Activated naive CD4-positive, alpha-beta T cell treated with Interleukin-2 at 50 U/mL for 16 hours (primary cell): ENCODE measurements around the gene JAKMIP2.
"Not testable (repeated sequence)": the region's sequence is repeated elsewhere in the genome, so short reads cannot be mapped to it uniquely, and the experiment has no call there.

ENCODE experiments used
- DNase-seq: peaks from one replicate; pipeline ENCODE4 v3.0.0-alpha.2; 2020

Gene JAKMIP2

GRCh38 chr5:147782110-147783028 is at the start of gene JAKMIP2:
Gene JAKMIP2, minus strand, starts transcription at chr5:147782728. Its CDS starts 110,922 bp downstream, at chr5:147671806.
- peak; percentile 89 for DNase-seq

GRCh38 chr5:147831465-147831864 is 48.9 kb upstream of the JAKMIP2 start, which contains the start of gene SPINK1:
Gene SPINK1, minus strand, starts transcription at chr5:147831671. Its CDS starts 94 bp downstream, at chr5:147831577.
- no peak for DNase-seq

GRCh38 chr5:147830035-147830434 is 47.5 kb upstream of the JAKMIP2 start:
- DNase-seq: no peak

GRCh38 chr5:147827017-147827416 is 44.5 kb upstream of the JAKMIP2 start:
- not testable (repeated sequence) for DNase-seq

- DNase-seq: no peak
Measured at GRCh38 chr5:147826361-147826760, 43.8 kb upstream of the JAKMIP2 start.

- DNase-seq: peak; percentile 25
Measured at GRCh38 chr5:147822686-147823491, 40.4 kb upstream of the JAKMIP2 start.

GRCh38 chr5:147822222-147822621 is 39.7 kb upstream of the JAKMIP2 start:
- DNase-seq: not testable (repeated sequence)

- no peak for DNase-seq
Measured at GRCh38 chr5:147821766-147822165, 39.2 kb upstream of the JAKMIP2 start.

- DNase-seq: no peak
Measured at GRCh38 chr5:147819261-147819770, 36.8 kb upstream of the JAKMIP2 start.

GRCh38 chr5:147818290-147818689 is 35.8 kb upstream of the JAKMIP2 start:
- DNase-seq: no peak

GRCh38 chr5:147813696-147814095 is 31.2 kb upstream of the JAKMIP2 start:
- DNase-seq: no peak

GRCh38 chr5:147809830-147810666 is 27.5 kb upstream of the JAKMIP2 start:
- DNase-seq: no peak

- peak; percentile 41 for DNase-seq
Measured at GRCh38 chr5:147805030-147805454, 22.5 kb upstream of the JAKMIP2 start.

GRCh38 chr5:147804334-147804733 is 21.8 kb upstream of the JAKMIP2 start:
- DNase-seq: no peak

GRCh38 chr5:147803926-147804325 is 21.4 kb upstream of the JAKMIP2 start:
- no peak for DNase-seq

GRCh38 chr5:147803161-147803560 is 20.6 kb upstream of the JAKMIP2 start:
- DNase-seq: not testable (repeated sequence)

- DNase-seq: no peak
Measured at GRCh38 chr5:147801461-147801860, 18.9 kb upstream of the JAKMIP2 start.

GRCh38 chr5:147800491-147800890 is 18.0 kb upstream of the JAKMIP2 start:
- no peak for DNase-seq

GRCh38 chr5:147796556-147797308 is 14.2 kb upstream of the JAKMIP2 start:
- DNase-seq: no peak

GRCh38 chr5:147791181-147791580 is 8.7 kb upstream of the JAKMIP2 start:
- DNase-seq: no peak

- DNase-seq: no peak
Measured at GRCh38 chr5:147789820-147790219, 7.3 kb upstream of the JAKMIP2 start.

GRCh38 chr5:147788023-147788422 is 5.5 kb upstream of the JAKMIP2 start:
- no peak for DNase-seq
